Measurements from ENCODE around the gene EXOSC7. TPM values are rescaled to one million over a fixed set of nuclear protein-coding genes. Genes with fewer than 3 reads are reported as not detected.

EXOSC7 gene
- total and polyA plus RNA-seq, 4 donors = 15.5 to 27.2 (median 21.7) TPM

DNA sequence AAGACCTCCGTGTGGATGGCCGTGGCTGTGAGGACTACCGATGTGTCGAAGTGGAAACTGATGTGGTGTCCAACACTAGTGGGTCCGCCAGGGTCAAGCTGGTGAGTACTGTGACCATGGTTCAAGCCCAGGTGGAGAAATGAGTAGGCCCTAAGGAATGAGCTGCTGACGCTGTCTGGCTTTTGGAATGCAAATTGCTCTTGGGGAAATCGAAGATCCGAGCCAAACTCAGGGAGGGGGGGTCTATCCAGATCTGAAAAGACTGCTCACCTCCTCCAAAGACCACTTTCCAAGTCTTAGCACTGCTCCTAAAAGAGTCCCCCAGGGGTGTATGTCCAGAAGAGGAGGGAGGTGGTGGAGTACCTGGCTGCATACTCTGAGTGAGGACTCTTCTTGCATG, 13.1 kb downstream of the EXOSC7 start (continued):
- TF ChIP-seq, protein P1, sequence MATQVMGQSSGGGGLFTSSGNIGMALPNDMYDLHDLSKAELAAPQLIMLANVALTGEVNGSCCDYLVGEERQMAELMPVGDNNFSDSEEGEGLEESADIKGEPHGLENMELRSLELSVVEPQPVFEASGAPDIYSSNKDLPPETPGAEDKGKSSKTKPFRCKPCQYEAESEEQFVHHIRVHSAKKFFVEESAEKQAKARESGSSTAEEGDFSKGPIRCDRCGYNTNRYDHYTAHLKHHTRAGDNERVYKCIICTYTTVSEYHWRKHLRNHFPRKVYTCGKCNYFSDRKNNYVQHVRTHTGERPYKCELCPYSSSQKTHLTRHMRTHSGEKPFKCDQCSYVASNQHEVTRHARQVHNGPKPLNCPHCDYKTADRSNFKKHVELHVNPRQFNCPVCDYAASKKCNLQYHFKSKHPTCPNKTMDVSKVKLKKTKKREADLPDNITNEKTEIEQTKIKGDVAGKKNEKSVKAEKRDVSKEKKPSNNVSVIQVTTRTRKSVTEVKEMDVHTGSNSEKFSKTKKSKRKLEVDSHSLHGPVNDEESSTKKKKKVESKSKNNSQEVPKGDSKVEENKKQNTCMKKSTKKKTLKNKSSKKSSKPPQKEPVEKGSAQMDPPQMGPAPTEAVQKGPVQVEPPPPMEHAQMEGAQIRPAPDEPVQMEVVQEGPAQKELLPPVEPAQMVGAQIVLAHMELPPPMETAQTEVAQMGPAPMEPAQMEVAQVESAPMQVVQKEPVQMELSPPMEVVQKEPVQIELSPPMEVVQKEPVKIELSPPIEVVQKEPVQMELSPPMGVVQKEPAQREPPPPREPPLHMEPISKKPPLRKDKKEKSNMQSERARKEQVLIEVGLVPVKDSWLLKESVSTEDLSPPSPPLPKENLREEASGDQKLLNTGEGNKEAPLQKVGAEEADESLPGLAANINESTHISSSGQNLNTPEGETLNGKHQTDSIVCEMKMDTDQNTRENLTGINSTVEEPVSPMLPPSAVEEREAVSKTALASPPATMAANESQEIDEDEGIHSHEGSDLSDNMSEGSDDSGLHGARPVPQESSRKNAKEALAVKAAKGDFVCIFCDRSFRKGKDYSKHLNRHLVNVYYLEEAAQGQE (IDR thresholded peaks at IDR 0.05) = no peak
- TF ChIP-seq, protein P2, sequence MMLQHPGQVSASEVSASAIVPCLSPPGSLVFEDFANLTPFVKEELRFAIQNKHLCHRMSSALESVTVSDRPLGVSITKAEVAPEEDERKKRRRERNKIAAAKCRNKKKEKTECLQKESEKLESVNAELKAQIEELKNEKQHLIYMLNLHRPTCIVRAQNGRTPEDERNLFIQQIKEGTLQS (IDR thresholded peaks at IDR 0.05) = no peak
- TF ChIP-seq HNF4A (conservative IDR thresholded peaks at IDR 0.05) = no peak

DNA sequence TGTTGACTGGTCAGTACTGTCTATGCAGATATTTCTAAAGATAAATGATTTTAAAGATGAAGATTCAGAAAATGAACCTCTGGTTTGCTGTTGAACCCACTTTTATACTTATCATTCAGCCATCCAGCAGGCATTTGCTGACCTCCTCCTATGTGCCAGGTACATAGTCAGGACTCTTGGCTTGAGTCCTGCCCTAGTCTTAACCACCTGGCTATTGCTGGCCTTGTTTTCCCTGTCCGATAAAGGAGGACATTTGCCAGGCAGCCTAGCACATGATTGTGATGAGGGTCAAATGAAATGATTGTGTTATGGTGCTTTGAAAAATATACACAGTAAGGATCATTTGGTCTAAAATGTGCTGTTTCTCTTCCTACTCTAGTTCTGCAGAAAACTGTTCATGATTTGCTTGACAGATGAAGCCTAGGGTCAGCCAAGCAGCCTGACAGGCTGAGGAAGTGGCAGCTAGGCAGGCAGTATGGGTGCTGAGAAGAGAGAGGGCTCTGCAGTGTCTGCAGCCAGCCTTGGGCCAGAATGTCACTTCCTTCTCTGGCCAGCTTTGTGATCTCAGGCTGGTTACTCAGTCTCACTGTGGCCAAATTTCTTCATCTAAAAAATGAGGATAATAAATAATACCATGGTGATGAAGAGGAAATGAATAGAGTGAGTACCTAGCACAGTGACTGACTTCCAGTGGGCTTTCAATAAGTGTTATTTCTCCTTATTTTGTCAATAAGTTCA, 13.8 kb downstream of the EXOSC7 start:
- no peak overlapping the region for H3K9ac ChIP-seq (ENCODE audit: low read depth in 1 of 2, low read length in 2 of 2)
- H3K27ac ChIP-seq (ENCODE audit: low read depth in 1 of 2, low read length in 2 of 2) = no peak overlapping the region
- peaks cover 3 to 30% (median 12%) of the 10 kb centered on the region in 4 donors for H3K36me3 ChIP-seq (ENCODE audit: control insufficient read depth in 4 of 4, insufficient read depth in 3 of 4, low read depth in 1 of 4, low read length in 3 of 4)
- TF ChIP-seq HNF4A (conservative IDR thresholded peaks at IDR 0.05) = no peak
- TF ChIP-seq, protein P2 (IDR thresholded peaks at IDR 0.05) = no peak
- TF ChIP-seq FOXA2 (IDR thresholded peaks at IDR 0.05) = no peak
- TF ChIP-seq, protein P1 (IDR thresholded peaks at IDR 0.05) = no peak
- no peak for TF ChIP-seq FOXA1 (IDR thresholded peaks at IDR 0.05)
- TF ChIP-seq, protein P3, sequence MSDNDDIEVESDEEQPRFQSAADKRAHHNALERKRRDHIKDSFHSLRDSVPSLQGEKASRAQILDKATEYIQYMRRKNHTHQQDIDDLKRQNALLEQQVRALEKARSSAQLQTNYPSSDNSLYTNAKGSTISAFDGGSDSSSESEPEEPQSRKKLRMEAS (IDR thresholded peaks at IDR 0.05) = no peak
- no peak for TF ChIP-seq HNF4G (IDR thresholded peaks at IDR 0.05)
- no peaks in the 10 kb centered on the region for H3K27me3 ChIP-seq (ENCODE audit: control insufficient read depth in 4 of 4, insufficient read depth in 4 of 4, low read length in 3 of 4)
- no peak for DNase-seq (ENCODE audit: low spot score)
- H3K4me3 ChIP-seq (ENCODE audit: low read depth in 1 of 3, low read length in 3 of 3) = no peak overlapping the region
- 93% methylated on average over 1 of the region's 1 CpG for WGBS
- peaks cover under 1 to 3% (median 2%) of the 10 kb centered on the region in 4 donors for H3K4me1 ChIP-seq (ENCODE audit: control insufficient read depth in 4 of 4, insufficient read depth in 4 of 4, low read length in 3 of 4)
- no peaks in the 10 kb centered on the region for H3K9me3 ChIP-seq (ENCODE audit: control insufficient read depth in 4 of 4, low read length in 3 of 4)

DNA sequence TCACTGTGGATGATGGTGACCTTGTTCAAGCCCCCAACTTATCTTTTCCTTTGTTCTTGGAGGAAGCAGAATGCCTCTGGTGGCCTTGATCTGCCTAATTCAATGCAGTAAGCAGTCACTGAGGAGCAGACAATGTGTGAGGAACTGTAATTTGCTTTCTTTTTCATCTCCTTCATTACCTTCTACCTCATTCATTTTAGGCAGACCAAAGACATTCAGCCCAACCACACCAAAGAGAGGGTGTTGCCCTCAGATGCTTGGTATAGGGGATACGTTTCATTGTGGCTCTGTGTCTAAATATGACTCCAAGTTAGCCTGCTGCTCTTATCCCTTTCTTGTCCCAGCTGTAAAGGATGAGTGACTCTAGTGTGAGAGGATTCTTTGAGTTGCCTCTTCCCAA, 15.3 kb downstream of the EXOSC7 start:
- DNase-seq (ENCODE audit: low spot score) = no peak
- Histone ChIP-seq H3K4me3 (ENCODE audit: low read depth in 1 of 3, low read length in 3 of 3) (no peak overlapping the region), H3K4me1 (ENCODE audit: control insufficient read depth in 4 of 4, insufficient read depth in 4 of 4, low read length in 3 of 4) (peaks cover 7 to 17% (median 16%) of the 10 kb centered on the region in 4 donors), H3K27ac (ENCODE audit: low read depth in 1 of 2, low read length in 2 of 2) (no peak overlapping the region), H3K9me3 (ENCODE audit: control insufficient read depth in 4 of 4, low read length in 3 of 4) (no peaks in the 10 kb centered on the region), H3K9ac (ENCODE audit: low read depth in 1 of 2, low read length in 2 of 2) (no peak overlapping the region), H3K36me3 (ENCODE audit: control insufficient read depth in 4 of 4, insufficient read depth in 3 of 4, low read depth in 1 of 4, low read length in 3 of 4) (peaks cover 3 to 30% (median 12%) of the 10 kb centered on the region in 4 donors), H3K27me3 (ENCODE audit: control insufficient read depth in 4 of 4, insufficient read depth in 4 of 4, low read length in 3 of 4) (no peaks in the 10 kb centered on the region)
- TF ChIP-seq, protein P4, sequence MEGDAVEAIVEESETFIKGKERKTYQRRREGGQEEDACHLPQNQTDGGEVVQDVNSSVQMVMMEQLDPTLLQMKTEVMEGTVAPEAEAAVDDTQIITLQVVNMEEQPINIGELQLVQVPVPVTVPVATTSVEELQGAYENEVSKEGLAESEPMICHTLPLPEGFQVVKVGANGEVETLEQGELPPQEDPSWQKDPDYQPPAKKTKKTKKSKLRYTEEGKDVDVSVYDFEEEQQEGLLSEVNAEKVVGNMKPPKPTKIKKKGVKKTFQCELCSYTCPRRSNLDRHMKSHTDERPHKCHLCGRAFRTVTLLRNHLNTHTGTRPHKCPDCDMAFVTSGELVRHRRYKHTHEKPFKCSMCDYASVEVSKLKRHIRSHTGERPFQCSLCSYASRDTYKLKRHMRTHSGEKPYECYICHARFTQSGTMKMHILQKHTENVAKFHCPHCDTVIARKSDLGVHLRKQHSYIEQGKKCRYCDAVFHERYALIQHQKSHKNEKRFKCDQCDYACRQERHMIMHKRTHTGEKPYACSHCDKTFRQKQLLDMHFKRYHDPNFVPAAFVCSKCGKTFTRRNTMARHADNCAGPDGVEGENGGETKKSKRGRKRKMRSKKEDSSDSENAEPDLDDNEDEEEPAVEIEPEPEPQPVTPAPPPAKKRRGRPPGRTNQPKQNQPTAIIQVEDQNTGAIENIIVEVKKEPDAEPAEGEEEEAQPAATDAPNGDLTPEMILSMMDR (IDR thresholded peaks at IDR 0.05; ENCODE audit: low read depth, low read length, missing input control) = no peak
- no peak for TF ChIP-seq JUND (IDR thresholded peaks at IDR 0.05)
- TF ChIP-seq GABPA (IDR thresholded peaks at IDR 0.05 in 1 of 2, conservative IDR thresholded peaks at IDR 0.05 in 1 of 2) = no peak
- no peak for TF ChIP-seq SP1 (IDR thresholded peaks at IDR 0.05)
- no peak for TF ChIP-seq FOXA2 (IDR thresholded peaks at IDR 0.05)
- TF ChIP-seq RAD21 (IDR thresholded peaks at IDR 0.05) = no peak
- TF ChIP-seq, protein P3 (IDR thresholded peaks at IDR 0.05) = no peak
- TF ChIP-seq HNF4G (IDR thresholded peaks at IDR 0.05) = no peak
- TF ChIP-seq, protein P2 (IDR thresholded peaks at IDR 0.05) = no peak
- TF ChIP-seq EGR1 (IDR thresholded peaks at IDR 0.05; ENCODE audit: low read depth in 2 of 2) = no peak
- TF ChIP-seq HNF4A (conservative IDR thresholded peaks at IDR 0.05) = no peak
- TF ChIP-seq FOXA1 (IDR thresholded peaks at IDR 0.05) = no peak
- no peak for TF ChIP-seq NR2F2 (IDR thresholded peaks at IDR 0.05)
- 90% methylated on average over 1 of the region's 1 CpG for WGBS

All from liver (tissue), 9 donors.